ENCODE data around the gene GPR27.

GPR27 gene

GRCh38 chr3:71753701-71754609, at the start of gene GPR27:
Gene GPR27 (plus strand): TSS chr3:71753855. CDS start chr3:71754050, 195 bp downstream.
- DNase-seq (ENCODE audit: low read depth): no peak

DNA sequence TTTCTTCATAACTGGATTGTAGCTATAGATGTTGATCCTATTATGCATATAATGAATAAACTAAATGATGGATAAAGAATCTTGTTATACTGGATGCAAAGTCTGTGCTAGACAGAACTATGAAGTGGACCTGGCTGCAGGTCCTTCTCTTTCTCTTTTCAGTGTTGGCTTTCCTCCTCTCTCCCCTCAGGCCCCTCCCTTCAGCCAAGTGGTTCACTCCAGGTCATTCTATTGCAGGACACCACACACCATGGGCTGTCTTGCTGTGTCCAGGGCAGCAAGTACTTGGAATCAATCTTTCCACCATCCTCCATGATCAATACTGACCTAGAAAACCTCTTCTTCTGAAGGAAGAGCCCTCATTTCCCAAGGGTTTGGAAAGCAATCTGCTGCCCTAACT, 48.7 kb upstream of the GPR27 start:
- DNase-seq (ENCODE audit: low read depth): no peak

- no peak for DNase-seq (ENCODE audit: low read depth)
Observed at GRCh38 chr3:71705681-71706080, 48.0 kb upstream of the GPR27 start.

DNA sequence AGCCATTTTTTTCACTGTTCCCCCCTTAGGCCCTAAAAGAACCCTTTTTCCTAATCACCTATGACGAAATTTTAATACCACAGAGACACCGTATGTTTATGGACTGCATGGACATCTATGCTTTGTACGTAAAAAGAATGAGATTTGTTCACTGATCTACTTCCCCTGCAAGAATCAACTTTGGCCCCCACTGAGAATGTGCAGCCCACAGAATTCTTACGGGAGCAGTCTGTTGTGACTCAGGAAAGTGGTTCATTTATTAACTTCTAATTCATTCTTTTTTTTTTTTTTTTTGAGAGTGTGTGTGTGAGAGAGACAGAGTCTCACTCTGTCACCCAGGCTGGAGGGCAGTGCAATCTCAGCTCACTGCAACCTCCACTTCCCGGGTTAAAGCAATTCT, 46.1 kb upstream of the GPR27 start:
- no peak for DNase-seq (ENCODE audit: low read depth)

GRCh38 chr3:71708476-71709105, 45.1 kb upstream of the GPR27 start:
- no peak for DNase-seq (ENCODE audit: low read depth)

DNA sequence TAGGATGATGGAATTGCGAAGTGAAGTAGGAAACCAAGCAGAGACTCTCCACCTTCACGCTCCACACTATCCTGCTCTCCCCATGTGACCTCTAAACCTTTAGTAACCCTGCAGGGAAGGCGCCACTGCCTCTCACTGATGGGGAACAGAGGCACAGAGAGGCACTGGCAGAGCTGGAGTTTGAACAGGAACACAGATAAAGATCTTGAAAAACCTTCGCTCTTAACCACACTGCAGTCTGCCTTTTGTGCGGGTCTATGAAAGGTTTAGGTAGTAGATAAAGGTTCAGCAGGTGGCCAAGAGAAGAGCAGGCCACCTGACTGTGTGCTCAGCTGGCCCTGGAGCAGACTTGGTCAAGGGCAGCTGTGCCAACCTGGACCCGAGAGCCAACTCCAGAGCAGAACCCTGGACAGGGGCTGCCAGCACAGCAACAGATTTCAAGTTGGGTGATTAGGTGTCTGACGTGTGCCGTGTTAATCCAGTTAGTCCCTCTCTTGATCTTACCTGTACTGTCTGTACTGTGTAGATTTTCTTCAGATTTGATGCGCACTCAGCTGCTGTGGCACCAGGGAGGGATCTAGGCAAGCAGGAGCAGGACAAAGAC, 43.6 kb upstream of the GPR27 start:
- no peak for DNase-seq (ENCODE audit: low read depth)

- DNase-seq (ENCODE audit: low read depth): peak; percentile 45
Observed at GRCh38 chr3:71710906-71711494, 42.7 kb upstream of the GPR27 start.

GRCh38 chr3:71713041-71713440, 40.6 kb upstream of the GPR27 start:
- DNase-seq (ENCODE audit: low read depth): no peak

GRCh38 chr3:71714595-71714994, 39.1 kb upstream of the GPR27 start:
- no peak for DNase-seq (ENCODE audit: low read depth)

- no peak for DNase-seq (ENCODE audit: low read depth)
Observed at GRCh38 chr3:71718072-71718471, 35.6 kb upstream of the GPR27 start.

DNA sequence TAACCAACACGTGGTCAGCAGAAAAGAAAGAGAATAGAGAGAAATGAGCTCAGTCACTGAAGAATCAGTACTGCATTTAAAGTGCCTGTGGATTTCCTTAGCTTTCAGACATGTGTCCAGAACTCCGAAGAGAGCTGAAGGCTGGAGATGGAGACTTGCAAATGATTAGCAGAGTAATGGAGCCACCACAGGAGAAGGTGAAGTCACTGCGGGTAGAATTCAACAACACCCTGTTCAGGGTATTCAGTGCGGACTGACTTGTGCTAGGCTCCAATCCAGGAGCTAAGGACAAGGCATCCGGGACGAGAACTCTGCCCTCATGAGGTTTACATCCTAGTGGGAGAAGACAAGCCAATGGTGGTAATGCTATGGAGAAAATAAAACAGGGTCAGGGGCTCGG, 32.7 kb upstream of the GPR27 start:
- DNase-seq (ENCODE audit: low read depth): no peak

DNA sequence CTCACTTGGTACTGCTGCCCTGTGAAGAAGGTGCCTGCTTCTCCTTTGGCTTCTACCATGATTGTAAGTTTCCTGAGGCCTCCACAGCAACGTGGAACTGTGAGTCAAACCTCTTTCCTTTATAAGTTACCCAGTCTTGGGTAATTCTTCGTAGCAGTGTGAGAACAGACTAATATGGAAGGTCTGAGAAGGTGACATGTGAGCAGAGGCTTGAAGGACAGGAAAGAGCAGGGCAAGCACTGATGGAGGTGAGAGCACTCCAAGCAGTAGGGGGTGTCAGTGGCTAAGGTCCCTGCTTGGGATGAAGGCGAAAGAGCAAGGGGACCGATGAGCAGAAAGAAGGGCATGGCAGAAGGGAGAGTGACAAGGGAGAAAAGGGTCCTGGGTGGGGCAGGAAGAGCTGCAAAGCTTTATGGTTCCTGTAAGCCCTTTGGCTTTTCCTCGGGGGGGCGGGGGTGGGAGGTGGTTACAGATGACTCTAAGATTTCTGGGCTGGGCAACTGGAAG, 32.0 kb upstream of the GPR27 start:
- DNase-seq (ENCODE audit: low read depth): no peak

- no peak for DNase-seq (ENCODE audit: low read depth)
Observed at GRCh38 chr3:71722693-71723092, 31.0 kb upstream of the GPR27 start.

- DNase-seq (ENCODE audit: low read depth): no peak
Observed at GRCh38 chr3:71723452-71724170, 30.0 kb upstream of the GPR27 start.

DNA sequence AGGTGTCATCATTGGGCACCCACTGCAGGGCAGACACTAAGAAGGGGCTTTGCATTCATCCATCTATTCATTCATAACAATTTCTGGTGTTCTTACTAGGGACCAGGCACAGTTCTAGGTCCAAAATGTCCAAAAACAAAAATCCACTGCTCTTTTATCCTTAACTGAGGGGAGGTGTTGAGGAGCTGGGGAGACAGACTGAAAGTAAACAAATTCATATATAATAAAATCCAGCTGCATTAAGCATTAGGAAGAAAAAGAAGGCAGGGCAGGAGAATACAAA, 29.5 kb upstream of the GPR27 start:
- no peak for DNase-seq (ENCODE audit: low read depth)

DNA sequence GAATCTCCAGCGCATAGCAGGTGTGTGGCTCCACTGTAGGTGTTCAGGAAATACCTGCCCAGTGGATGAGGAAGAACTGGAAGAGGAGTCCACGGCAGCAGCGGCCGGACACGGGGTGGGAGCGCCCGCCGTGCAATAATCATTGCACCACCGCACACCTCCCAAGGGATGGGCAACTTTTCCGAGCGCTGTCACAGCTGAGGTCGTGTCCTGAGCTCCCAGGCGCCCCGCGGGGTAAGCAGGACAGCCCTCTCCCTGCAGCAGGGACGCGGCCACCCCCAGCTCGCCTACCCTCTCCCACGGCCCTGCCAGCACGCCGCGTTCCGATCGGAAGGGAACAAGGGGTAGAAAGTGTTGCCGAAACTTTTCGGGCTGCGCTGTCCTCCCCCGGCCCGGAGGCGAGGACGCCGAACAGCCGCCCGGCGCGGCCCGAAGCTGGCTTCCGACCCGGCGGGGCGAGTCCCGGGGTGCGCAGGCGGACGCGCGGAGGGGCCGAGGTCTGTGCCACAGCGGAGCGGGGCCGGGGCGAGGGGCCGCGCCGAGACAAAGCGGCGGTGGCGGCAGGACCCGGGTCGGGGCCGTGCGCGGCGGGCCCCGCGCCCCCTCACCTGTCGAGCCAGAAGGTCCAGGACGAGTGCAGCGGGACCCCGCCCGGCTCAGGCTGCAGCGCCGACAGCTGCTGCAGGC, 28.9 kb upstream of the GPR27 start:
- no peak for DNase-seq (ENCODE audit: low read depth)

GRCh38 chr3:71725271-71725991, 28.2 kb upstream of the GPR27 start, which contains the start of gene EIF4E3:
Gene EIF4E3 (minus strand): TSS chr3:71725402. CDS start chr3:71725367, 35 bp downstream.
- no peak for DNase-seq (ENCODE audit: low read depth)

DNA sequence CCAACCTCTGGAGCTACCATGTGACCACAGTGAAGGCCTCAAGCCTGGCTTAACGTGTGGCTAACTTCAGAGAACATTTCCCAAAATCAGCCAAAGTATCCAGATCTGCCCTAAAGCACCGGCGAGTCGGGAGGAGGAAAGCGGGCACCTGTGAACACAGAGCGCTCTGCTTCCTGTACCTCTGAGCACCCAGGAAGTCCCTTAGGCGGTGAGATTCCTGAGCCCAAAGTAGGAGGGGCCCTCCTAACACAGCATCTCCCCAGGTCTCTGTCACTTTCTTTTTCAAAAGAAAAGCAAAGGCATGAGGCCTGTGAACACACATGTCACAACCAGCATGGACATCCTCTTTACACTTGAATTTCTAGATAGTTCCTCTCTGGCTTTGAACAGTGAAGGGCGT, 27.5 kb upstream of the GPR27 start:
- no peak for DNase-seq (ENCODE audit: low read depth)

DNA sequence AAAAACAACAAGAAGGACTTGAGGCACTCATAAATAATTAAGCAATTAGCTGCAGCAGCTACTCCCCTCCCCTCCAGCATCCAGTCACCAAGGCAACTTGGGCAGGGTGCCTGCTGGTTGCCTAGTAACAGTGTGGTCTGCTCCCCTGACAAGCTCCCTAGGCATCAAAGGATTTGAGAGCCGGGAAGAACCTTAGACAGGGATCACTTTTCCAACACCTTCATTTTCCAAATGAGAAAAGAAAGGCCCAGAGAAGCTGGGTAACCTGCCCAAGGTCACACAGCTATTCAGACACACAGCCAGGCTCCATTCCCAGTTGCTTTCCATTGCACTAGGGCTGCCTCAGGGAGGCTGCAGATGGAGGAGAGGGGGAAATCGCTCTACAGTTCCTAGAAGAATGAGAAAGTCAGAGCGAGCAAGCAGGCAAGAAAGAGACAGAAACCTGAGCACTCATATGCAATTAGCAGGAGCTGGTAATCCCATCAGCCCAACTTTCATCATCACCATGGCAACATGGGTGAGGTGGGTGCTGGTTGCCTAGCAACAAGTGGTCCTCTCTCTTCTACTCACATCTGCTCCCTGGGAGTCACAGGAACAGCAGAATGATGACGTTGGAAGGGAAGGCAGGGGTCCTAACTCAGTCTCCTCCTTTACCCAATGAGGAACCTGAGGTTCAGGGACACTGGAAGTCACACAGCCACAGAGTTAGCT, 24.9 kb upstream of the GPR27 start:
- no peak for DNase-seq (ENCODE audit: low read depth)

DNA sequence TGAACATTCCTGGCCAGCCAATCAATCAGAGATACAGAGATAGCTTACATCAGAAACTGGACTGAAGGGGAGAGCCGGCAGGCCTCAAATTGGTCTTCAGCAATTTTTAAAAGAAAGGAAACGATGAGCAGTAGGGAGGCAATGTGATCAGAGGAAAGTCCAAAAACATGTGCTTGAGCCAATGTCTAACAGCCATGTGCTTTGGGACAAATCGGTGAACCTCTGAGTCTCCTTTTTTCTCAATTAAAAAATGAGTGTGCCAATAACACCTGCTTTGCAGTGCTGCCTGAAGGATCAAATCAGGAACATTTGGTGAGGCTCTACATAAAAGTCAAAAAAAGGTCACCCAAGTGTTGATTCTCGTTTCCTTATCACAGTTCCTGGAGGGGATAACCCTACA, 21.0 kb upstream of the GPR27 start:
- no peak for DNase-seq (ENCODE audit: low read depth)
